DMS53 (cell line): ENCODE results near the gene TEX51.
A peak's percentile ranks its signal among the peaks of the same experiment; 100 is the strongest.

Experiments used
- DNase-seq: peaks from one replicate; lab custom pipeline; 2025; lab: John Stamatoyannopoulos, UW

TEX51 gene

GRCh38 chr2:126879348-126880298 is 19.1 kb upstream of the TEX51 start:
- DNase-seq = no peak

- DNase-seq = no peak
Observed at GRCh38 chr2:126880324-126880723, 18.4 kb upstream of the TEX51 start.

GRCh38 chr2:126880817-126881216 is 17.9 kb upstream of the TEX51 start:
- DNase-seq = peak; percentile 8

- DNase-seq = no peak
Observed at GRCh38 chr2:126881591-126881990, 17.1 kb upstream of the TEX51 start.

- DNase-seq = no peak
Observed at GRCh38 chr2:126882181-126882580, 16.5 kb upstream of the TEX51 start.

- no peak for DNase-seq
Observed at GRCh38 chr2:126882736-126883665, 15.7 kb upstream of the TEX51 start.

- DNase-seq = no peak
Observed at GRCh38 chr2:126883666-126884040, 15.0 kb upstream of the TEX51 start.

GRCh38 chr2:126884861-126885750 is 13.6 kb upstream of the TEX51 start:
- DNase-seq = no peak

GRCh38 chr2:126885751-126886210 is 12.9 kb upstream of the TEX51 start:
- peak; percentile 45 for DNase-seq

- peak; percentile 86 for DNase-seq
Observed at GRCh38 chr2:126886211-126886915, 12.3 kb upstream of the TEX51 start.

GRCh38 chr2:126886916-126887280 is 11.8 kb upstream of the TEX51 start:
- DNase-seq = no peak

GRCh38 chr2:126887506-126887905 is 11.2 kb upstream of the TEX51 start:
- DNase-seq = no peak

- DNase-seq = no peak
Observed at GRCh38 chr2:126888046-126888445, 10.6 kb upstream of the TEX51 start.

- DNase-seq = no peak
Observed at GRCh38 chr2:126889071-126889470, 9.6 kb upstream of the TEX51 start.

GRCh38 chr2:126889496-126890135 is 9.1 kb upstream of the TEX51 start:
- DNase-seq = no peak

- DNase-seq = no peak
Observed at GRCh38 chr2:126890136-126890510, 8.6 kb upstream of the TEX51 start.

GRCh38 chr2:126890551-126891450 is 7.9 kb upstream of the TEX51 start:
- no peak for DNase-seq

- DNase-seq = no peak
Observed at GRCh38 chr2:126891681-126892500, 6.8 kb upstream of the TEX51 start.

GRCh38 chr2:126893153-126893552 is 5.5 kb upstream of the TEX51 start:
- DNase-seq = no peak
